Nephron (organoid): ENCODE results near the gene RPN1.
A peak's percentile ranks its signal among the peaks of the same experiment; 100 is the strongest.

Experiments used
- H3K27ac Mint-ChIP-seq, 3 experiments: 2 replicates each; pipeline ENCODE4 v1.8.0; 2020; ENCODE audit warnings: mixed read lengths in 3 of 3, mild to moderate bottlenecking in 2 of 3, moderate library complexity in 1 of 3
- H3K27me3 Mint-ChIP-seq: 2 replicates; pipeline ENCODE4 v1.8.0; 2021; ENCODE audit warnings: low read depth, mild to moderate bottlenecking, moderate library complexity, mixed read lengths
- H3K36me3 Mint-ChIP-seq: 2 replicates; pipeline ENCODE4 v1.8.0; 2020; ENCODE audit warnings: low read depth, mixed read lengths
- H3K4me1 Mint-ChIP-seq: 2 replicates; pipeline ENCODE4 v1.8.0; 2020; ENCODE audit warnings: mixed read lengths
- H3K4me3 Mint-ChIP-seq, 3 experiments: 2 replicates each; pipeline ENCODE4 v1.8.0; 2020; ENCODE audit warnings: mild to moderate bottlenecking in 3 of 3, mixed read lengths in 3 of 3, moderate library complexity in 2 of 3
- H3K9me3 Mint-ChIP-seq: 2 replicates; pipeline ENCODE4 v1.8.0; 2020; ENCODE audit warnings: mixed read lengths
- TF ChIP-seq, protein P1 (sequence below), 3 experiments: fragments of 200-600 bp; sonication (generic); IDR thresholded peaks; one replicate each; pipeline ENCODE4 v1.5.0; 2021; ENCODE audit warnings: antibody characterized with exemption in 3 of 3; ENCODE audit not compliant: unreplicated experiment in 3 of 3

RPN1 gene

DNA sequence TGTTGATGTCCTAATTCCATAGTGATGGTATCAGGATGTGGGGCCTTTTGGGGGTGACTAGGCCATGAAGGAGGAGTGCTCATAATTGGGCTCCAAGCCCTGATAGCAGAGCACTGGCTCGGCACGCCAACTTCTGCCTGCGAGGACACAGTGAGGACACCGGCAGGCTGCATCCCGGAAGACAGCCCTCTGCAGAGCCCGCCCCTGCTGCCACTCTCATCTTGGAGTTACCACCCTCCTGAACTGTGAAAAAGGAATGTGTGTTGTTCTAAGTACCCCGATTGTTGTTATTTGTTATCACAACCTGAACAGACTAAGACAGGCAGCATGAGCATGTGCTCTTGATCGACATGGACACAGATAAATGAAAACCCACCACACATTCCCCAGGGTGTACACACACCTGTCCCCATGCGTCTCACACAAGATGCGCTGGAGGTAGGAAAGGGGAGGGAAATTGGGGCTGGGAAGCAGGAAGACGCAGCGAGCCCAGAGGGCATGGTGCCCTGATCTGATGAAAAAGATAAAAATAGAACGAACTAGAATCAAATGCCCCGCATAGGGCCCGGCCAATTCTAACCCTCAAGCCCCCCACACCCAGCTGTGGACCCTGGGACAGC is 40.1 kb downstream of the RPN1 start:
- Mint-ChIP-seq H3K27me3 (peaks cover 9% of the 10 kb centered on the region), H3K9me3 (no peaks in the 10 kb centered on the region), H3K27ac (no peak overlapping the region), H3K4me3 (no peak overlapping the region), H3K36me3 (no peaks in the 10 kb centered on the region), H3K4me1 (no peaks in the 10 kb centered on the region)
- TF ChIP-seq, protein P1, sequence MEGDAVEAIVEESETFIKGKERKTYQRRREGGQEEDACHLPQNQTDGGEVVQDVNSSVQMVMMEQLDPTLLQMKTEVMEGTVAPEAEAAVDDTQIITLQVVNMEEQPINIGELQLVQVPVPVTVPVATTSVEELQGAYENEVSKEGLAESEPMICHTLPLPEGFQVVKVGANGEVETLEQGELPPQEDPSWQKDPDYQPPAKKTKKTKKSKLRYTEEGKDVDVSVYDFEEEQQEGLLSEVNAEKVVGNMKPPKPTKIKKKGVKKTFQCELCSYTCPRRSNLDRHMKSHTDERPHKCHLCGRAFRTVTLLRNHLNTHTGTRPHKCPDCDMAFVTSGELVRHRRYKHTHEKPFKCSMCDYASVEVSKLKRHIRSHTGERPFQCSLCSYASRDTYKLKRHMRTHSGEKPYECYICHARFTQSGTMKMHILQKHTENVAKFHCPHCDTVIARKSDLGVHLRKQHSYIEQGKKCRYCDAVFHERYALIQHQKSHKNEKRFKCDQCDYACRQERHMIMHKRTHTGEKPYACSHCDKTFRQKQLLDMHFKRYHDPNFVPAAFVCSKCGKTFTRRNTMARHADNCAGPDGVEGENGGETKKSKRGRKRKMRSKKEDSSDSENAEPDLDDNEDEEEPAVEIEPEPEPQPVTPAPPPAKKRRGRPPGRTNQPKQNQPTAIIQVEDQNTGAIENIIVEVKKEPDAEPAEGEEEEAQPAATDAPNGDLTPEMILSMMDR (IDR thresholded peaks at IDR 0.05; ENCODE audit: unreplicated experiment in 3 of 3): no peak

DNA sequence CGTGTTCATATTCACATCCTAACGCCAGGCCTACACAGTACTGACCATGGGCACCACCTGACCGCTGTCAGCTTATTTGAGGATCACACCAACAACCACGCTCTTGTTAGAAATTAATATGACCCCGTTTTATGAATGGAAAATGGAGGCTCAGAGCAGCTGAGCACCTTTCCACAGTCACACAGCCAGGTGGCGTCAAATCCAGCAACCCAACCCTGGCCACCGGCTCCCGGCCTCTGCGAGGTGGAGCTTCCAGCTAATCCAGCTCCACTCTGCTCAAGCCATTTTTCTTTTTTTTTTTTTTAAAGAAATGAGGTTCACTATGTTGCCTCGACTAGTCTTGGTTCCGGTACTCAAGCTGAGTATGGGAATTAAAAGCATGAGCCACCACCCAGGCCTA is 41.3 kb downstream of the RPN1 start:
- no peaks in the 10 kb centered on the region for H3K36me3 Mint-ChIP-seq
- peaks cover 9% of the 10 kb centered on the region for H3K27me3 Mint-ChIP-seq
- H3K27ac Mint-ChIP-seq: no peak overlapping the region
- peaks cover 4% of the 10 kb centered on the region for H3K4me1 Mint-ChIP-seq
- TF ChIP-seq, protein P1 (IDR thresholded peaks at IDR 0.05; ENCODE audit: unreplicated experiment in 3 of 3): no peak
- no peaks in the 10 kb centered on the region for H3K9me3 Mint-ChIP-seq
- H3K4me3 Mint-ChIP-seq: peak overlapping the region in 1 of 3 experiments; percentile 34

DNA sequence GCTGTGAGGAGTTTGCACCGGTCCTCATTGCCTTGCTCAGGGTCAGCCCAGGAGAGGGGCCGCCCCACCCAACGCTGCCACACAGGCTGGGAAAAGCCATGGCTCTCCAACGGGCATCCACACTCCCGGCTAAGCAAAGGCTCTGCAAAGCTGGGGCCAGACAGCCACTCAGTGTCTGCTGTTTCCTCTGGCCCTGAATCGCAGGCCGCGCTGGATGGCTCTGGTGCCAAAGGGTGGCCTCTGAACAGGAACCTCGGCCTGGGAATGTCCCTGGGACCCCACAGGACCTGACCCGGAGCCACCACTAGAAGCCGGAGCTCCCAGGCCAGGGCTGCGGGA is 42.9 kb downstream of the RPN1 start:
- no peaks in the 10 kb centered on the region for H3K36me3 Mint-ChIP-seq
- TF ChIP-seq, protein P1 (IDR thresholded peaks at IDR 0.05; ENCODE audit: unreplicated experiment in 3 of 3): no peak
- no peak overlapping the region for H3K4me3 Mint-ChIP-seq
- peaks cover 4% of the 10 kb centered on the region for H3K4me1 Mint-ChIP-seq
- H3K9me3 Mint-ChIP-seq: no peaks in the 10 kb centered on the region
- H3K27me3 Mint-ChIP-seq: peaks cover 9% of the 10 kb centered on the region
- no peak overlapping the region for H3K27ac Mint-ChIP-seq

DNA sequence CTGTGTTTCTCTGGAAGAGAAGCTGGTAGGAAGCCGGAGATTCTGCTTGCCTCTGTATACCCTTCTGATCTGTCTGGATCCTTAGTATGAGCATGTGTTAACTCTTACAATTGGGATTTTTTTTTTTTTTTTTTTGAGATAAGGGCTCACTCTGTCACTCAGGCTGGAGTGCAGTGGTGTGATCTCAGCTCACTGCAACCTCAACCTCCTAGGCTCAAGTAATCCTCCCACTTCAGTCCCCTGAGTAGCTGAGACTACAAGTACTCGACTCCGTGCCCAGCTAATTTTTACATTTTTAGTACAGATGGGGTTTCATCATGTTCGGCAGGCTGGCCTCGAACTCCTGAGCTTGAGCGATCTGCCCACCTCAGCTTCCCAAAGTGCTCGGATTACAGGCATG is 44.5 kb downstream of the RPN1 start:
- no peak overlapping the region for H3K27ac Mint-ChIP-seq
- TF ChIP-seq, protein P1 (IDR thresholded peaks at IDR 0.05; ENCODE audit: unreplicated experiment in 3 of 3): no peak

DNA sequence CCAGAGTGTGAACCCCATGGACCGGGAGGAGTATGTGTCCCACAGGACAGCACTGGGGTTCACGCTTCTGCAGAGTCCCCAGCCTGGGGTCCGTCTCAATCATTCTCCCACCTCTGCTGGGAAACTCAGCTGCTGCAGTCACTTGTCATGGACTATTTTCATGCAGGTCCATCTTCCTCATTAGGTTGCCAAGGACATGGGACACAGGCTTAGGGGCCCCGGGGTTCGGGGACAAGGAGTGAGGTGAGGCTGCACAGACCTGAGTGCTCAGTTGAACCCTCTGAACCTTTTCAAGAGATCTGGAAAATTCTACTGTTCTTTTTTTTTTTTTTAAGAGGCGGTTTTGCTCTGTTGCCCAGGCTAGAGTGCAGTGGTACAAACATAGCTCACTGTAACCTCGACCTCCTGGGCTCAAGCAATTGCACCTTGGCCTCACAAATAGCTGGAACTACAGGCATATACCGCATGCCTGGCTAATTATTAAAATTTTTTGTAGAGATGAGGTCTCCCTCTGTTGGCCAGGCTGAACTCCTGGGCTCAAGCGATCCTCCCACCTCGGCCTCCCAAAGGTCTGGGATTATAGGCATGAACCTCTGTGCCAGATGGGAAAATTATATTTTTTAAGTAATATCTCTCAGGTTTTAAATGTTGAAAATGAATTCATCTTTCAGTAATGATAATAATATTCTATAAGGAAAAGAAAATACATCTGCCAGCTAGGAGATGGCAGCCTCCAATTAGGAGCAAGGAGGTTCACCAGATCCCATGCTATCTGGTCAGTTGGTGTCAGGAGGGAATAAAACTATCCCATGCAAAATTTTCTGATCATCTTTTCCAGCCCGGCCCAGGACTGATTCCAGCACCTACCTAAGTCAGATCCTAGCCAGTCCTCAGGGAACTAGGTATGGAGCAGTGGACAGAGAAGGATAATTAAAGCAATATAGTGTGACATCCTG is 45.2 kb downstream of the RPN1 start:
- peaks cover 9% of the 10 kb centered on the region for H3K27me3 Mint-ChIP-seq

More for the DNA sequence above, 44.5 kb downstream of the RPN1 start:
- H3K9me3 Mint-ChIP-seq: no peaks in the 10 kb centered on the region
- no peak overlapping the region for H3K4me3 Mint-ChIP-seq
- H3K36me3 Mint-ChIP-seq: no peaks in the 10 kb centered on the region
- peaks cover 9% of the 10 kb centered on the region for H3K27me3 Mint-ChIP-seq
- H3K4me1 Mint-ChIP-seq: peaks cover 4% of the 10 kb centered on the region

More for the DNA sequence above, 45.2 kb downstream of the RPN1 start:
- Mint-ChIP-seq H3K4me1 (peaks cover 4% of the 10 kb centered on the region), H3K27ac (peak overlapping the region in 1 of 3 experiments; percentile 53), H3K9me3 (no peaks in the 10 kb centered on the region), H3K36me3 (no peaks in the 10 kb centered on the region), H3K4me3 (no peak overlapping the region)
- TF ChIP-seq, protein P1 (IDR thresholded peaks at IDR 0.05; ENCODE audit: unreplicated experiment in 3 of 3): peak in 1 of 3 experiments; percentile 28
